ENCODE results near the gene TBX4.

The TBX4 gene

DNA sequence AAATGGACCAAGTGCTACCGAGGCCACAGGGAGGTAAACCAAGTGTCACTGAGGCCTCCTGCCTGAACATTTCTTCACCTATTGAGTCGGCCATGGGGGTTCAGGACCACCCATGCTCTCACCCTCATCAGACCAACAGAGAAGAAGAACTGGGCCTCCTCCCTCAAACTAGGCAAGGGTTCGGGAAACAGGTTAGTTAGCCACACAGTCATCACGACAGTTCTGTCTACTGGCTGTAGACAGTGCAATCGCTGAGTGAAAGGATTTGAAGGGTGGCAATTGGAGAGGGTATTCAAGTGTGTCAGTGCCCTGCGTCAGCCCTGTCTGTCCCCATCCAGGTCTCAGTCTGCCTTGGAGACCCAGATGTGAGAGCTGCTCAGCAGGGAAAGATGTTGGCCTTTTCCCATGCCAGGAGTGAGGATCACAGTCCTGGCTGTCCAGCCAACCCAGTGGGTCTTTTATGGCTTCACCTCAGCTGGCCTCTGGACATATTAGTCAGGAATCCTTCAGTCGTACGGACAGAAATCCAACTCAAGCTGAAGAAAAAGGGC lies 32.7 kb upstream of the TBX4 start:
- TF ChIP-seq, protein P1, sequence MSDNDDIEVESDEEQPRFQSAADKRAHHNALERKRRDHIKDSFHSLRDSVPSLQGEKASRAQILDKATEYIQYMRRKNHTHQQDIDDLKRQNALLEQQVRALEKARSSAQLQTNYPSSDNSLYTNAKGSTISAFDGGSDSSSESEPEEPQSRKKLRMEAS (IDR thresholded peaks at IDR 0.05): no peak
- TF ChIP-seq CREB1 (IDR thresholded peaks at IDR 0.05; ENCODE audit: low read depth): no peak
- TF ChIP-seq TEAD4 (IDR thresholded peaks at IDR 0.05): no peak
- TF ChIP-seq TCF12 (IDR thresholded peaks at IDR 0.05; ENCODE audit: low read depth): no peak
- no peak for TF ChIP-seq EP300 (IDR thresholded peaks at IDR 0.05; ENCODE audit: borderline replicate concordance)
- TF ChIP-seq NFIC (IDR thresholded peaks at IDR 0.05): no peak
- TF ChIP-seq ZBTB7A (IDR thresholded peaks at IDR 0.05; ENCODE audit: low read depth): no peak
- TF ChIP-seq, protein P2, sequence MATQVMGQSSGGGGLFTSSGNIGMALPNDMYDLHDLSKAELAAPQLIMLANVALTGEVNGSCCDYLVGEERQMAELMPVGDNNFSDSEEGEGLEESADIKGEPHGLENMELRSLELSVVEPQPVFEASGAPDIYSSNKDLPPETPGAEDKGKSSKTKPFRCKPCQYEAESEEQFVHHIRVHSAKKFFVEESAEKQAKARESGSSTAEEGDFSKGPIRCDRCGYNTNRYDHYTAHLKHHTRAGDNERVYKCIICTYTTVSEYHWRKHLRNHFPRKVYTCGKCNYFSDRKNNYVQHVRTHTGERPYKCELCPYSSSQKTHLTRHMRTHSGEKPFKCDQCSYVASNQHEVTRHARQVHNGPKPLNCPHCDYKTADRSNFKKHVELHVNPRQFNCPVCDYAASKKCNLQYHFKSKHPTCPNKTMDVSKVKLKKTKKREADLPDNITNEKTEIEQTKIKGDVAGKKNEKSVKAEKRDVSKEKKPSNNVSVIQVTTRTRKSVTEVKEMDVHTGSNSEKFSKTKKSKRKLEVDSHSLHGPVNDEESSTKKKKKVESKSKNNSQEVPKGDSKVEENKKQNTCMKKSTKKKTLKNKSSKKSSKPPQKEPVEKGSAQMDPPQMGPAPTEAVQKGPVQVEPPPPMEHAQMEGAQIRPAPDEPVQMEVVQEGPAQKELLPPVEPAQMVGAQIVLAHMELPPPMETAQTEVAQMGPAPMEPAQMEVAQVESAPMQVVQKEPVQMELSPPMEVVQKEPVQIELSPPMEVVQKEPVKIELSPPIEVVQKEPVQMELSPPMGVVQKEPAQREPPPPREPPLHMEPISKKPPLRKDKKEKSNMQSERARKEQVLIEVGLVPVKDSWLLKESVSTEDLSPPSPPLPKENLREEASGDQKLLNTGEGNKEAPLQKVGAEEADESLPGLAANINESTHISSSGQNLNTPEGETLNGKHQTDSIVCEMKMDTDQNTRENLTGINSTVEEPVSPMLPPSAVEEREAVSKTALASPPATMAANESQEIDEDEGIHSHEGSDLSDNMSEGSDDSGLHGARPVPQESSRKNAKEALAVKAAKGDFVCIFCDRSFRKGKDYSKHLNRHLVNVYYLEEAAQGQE (IDR thresholded peaks at IDR 0.05; ENCODE audit: low read depth): no peak
- TF ChIP-seq TAF1 (IDR thresholded peaks at IDR 0.05; ENCODE audit: low read depth): no peak
- no peak for TF ChIP-seq CEBPB (IDR thresholded peaks at IDR 0.05)
- no peak for TF ChIP-seq YY1 (IDR thresholded peaks at IDR 0.05; ENCODE audit: low read depth)
- TF ChIP-seq EGR1 (IDR thresholded peaks at IDR 0.05): no peak
- TF ChIP-seq, protein P3, sequence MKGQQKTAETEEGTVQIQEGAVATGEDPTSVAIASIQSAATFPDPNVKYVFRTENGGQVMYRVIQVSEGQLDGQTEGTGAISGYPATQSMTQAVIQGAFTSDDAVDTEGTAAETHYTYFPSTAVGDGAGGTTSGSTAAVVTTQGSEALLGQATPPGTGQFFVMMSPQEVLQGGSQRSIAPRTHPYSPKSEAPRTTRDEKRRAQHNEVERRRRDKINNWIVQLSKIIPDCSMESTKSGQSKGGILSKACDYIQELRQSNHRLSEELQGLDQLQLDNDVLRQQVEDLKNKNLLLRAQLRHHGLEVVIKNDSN (IDR thresholded peaks at IDR 0.05): no peak
- no peak for TF ChIP-seq FOXM1 (IDR thresholded peaks at IDR 0.05; ENCODE audit: borderline replicate concordance, low read depth)
- TF ChIP-seq RAD21 (IDR thresholded peaks at IDR 0.05; ENCODE audit: low read depth): no peak

DNA sequence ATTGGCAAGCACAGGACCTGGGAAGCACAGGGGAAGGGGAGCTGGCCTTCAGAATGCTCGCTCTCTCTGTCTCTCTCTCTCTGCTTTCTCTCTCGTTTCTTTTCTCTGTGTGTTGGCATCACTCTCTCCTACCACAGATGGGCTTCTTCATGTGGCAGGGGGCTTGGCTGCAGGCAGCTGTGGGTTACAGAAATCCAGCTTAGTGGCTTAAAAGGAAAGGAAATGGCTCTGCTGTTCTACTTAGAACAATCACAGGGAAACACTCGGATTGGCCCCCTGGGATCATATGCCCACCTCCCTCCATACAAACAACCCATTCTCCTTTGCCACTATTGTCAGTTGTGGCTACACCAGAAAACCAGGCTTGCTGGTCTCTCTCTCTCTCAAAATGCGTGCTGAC lies 32.2 kb upstream of the TBX4 start:
- TF ChIP-seq FOXM1 (IDR thresholded peaks at IDR 0.05; ENCODE audit: borderline replicate concordance, low read depth): no peak
- TF ChIP-seq TCF12 (IDR thresholded peaks at IDR 0.05; ENCODE audit: low read depth): no peak
- no peak for TF ChIP-seq CEBPB (IDR thresholded peaks at IDR 0.05)
- TF ChIP-seq ZBTB7A (IDR thresholded peaks at IDR 0.05; ENCODE audit: low read depth): no peak
- TF ChIP-seq, protein P1 (IDR thresholded peaks at IDR 0.05): no peak
- TF ChIP-seq, protein P3 (IDR thresholded peaks at IDR 0.05): no peak
- no peak for TF ChIP-seq CREB1 (IDR thresholded peaks at IDR 0.05; ENCODE audit: low read depth)
- TF ChIP-seq NFIC (IDR thresholded peaks at IDR 0.05): no peak
- TF ChIP-seq EP300 (IDR thresholded peaks at IDR 0.05; ENCODE audit: borderline replicate concordance): no peak

DNA sequence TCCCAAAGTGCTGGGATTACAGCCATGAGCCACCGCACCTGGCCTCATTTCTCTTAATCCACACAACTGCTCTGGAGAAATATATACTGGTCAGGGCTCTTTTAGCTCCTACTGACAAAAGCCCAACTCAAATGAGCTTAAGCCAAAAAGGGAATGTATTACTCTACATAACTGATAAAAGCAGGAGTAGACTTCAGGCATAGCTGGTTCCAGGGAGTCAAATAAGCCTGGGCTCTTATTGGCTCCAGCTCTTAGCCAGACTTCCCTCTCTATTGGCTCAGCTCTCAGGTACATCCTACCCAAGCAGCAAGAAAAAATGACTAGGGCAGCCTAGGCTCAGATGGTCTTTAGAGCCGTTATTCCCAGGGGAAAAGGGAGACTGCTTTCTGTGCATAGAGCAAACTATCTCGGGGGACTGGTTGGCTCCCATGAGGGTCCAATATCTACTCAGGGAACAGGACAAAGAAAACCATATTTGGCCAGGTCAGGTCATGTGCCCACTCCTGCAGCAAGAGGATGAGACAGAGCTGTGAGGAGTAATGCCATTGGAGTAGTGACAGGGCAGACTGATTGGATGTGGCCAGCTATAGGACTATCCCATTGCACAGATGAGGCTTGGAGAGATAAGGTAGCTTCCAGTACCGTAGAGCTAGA lies 31.4 kb upstream of the TBX4 start:
- TF ChIP-seq NFIC (IDR thresholded peaks at IDR 0.05) (no peak), RAD21 (IDR thresholded peaks at IDR 0.05; ENCODE audit: low read depth) (no peak), TEAD4 (IDR thresholded peaks at IDR 0.05) (no peak), EGR1 (IDR thresholded peaks at IDR 0.05) (no peak), ZBTB7A (IDR thresholded peaks at IDR 0.05; ENCODE audit: low read depth) (no peak), CEBPB (IDR thresholded peaks at IDR 0.05) (no peak), FOXM1 (IDR thresholded peaks at IDR 0.05; ENCODE audit: borderline replicate concordance, low read depth) (no peak), EP300 (IDR thresholded peaks at IDR 0.05; ENCODE audit: borderline replicate concordance) (no peak), TAF1 (IDR thresholded peaks at IDR 0.05; ENCODE audit: low read depth) (no peak)
- TF ChIP-seq, protein P2 (IDR thresholded peaks at IDR 0.05; ENCODE audit: low read depth): no peak

DNA sequence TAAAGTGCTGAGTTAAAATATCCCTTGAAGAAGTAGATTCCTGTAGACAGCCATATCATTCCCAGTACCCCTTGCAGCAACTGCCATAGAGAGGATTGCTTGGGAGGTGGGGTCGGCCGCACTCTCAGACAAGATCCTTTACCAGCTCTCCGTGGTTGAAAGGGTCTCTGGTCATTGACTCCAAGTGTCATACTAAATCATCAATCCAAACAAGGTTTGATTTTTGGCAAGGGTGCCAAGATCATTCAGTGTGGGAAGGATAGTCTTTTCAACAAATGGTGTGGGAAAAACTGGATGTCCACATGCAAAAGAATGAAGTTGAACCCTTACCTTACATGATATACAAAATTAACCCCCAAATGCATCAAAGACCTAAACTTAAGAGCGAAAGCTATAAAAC lies 30.8 kb upstream of the TBX4 start:
- TF ChIP-seq, protein P3 (IDR thresholded peaks at IDR 0.05): no peak
- TF ChIP-seq NFIC (IDR thresholded peaks at IDR 0.05): no peak
- TF ChIP-seq YY1 (IDR thresholded peaks at IDR 0.05; ENCODE audit: low read depth): no peak
- TF ChIP-seq, protein P1 (IDR thresholded peaks at IDR 0.05): no peak
- TF ChIP-seq CREB1 (IDR thresholded peaks at IDR 0.05; ENCODE audit: low read depth): no peak
- no peak for TF ChIP-seq EP300 (IDR thresholded peaks at IDR 0.05; ENCODE audit: borderline replicate concordance)
- no peak for TF ChIP-seq TAF1 (IDR thresholded peaks at IDR 0.05; ENCODE audit: low read depth)
- TF ChIP-seq EGR1 (IDR thresholded peaks at IDR 0.05): no peak
- no peak for TF ChIP-seq TCF12 (IDR thresholded peaks at IDR 0.05; ENCODE audit: low read depth)
- TF ChIP-seq FOXM1 (IDR thresholded peaks at IDR 0.05; ENCODE audit: borderline replicate concordance, low read depth): no peak
- TF ChIP-seq, protein P2 (IDR thresholded peaks at IDR 0.05; ENCODE audit: low read depth): no peak
- TF ChIP-seq RAD21 (IDR thresholded peaks at IDR 0.05; ENCODE audit: low read depth): no peak
- no peak for TF ChIP-seq ZBTB7A (IDR thresholded peaks at IDR 0.05; ENCODE audit: low read depth)
- TF ChIP-seq TEAD4 (IDR thresholded peaks at IDR 0.05): no peak
- TF ChIP-seq CEBPB (IDR thresholded peaks at IDR 0.05): no peak

Measured in Ishikawa (cell line).